Astrocyte (in vitro differentiated cells and primary cell): ENCODE measurements around the gene GOLPH3L. TPM values are rescaled to one million over a fixed set of nuclear protein-coding genes. Genes with fewer than 3 reads are reported as not detected.

Experiments
- DNase-seq: peaks from one replicate; pipeline ENCODE4 v3.0.0-alpha.2; 2010; ENCODE audit warnings: low read depth
- FAIRE-seq: peaks from 2 replicates; lab custom pipeline; 2011; peaks lifted over from hg19 to GRCh38; lab: Jason Lieb, UNC
- H2AFZ ChIP-seq: 2 replicates; pipeline ENCODE4 v1.6.0; 2012; ENCODE audit warnings: low read depth, low read length, inconsistent platforms
- H3K27ac ChIP-seq: 2 replicates; pipeline ENCODE4 v1.5.1; 2011; ENCODE audit warnings: low read depth, low read length, inconsistent platforms
- H3K27me3 ChIP-seq: 2 replicates; pipeline ENCODE4 v1.6.0; 2011; ENCODE audit warnings: low read length, inconsistent platforms; ENCODE audit not compliant: insufficient read depth
- H3K36me3 ChIP-seq: 2 replicates; pipeline ENCODE4 v1.5.1; 2011; ENCODE audit warnings: low read length, inconsistent platforms; ENCODE audit not compliant: insufficient read depth
- H3K4me1 ChIP-seq: 2 replicates; pipeline ENCODE4 v1.5.1; 2011; ENCODE audit warnings: low read length, inconsistent platforms; ENCODE audit not compliant: insufficient read depth
- H3K4me2 ChIP-seq: 2 replicates; pipeline ENCODE4 v1.6.0; 2012; ENCODE audit warnings: low read length, inconsistent platforms
- H3K4me3 ChIP-seq: 2 replicates; pipeline ENCODE4 v1.5.1; 2011; ENCODE audit warnings: low read depth, mild to moderate bottlenecking, low read length, inconsistent platforms; ENCODE audit not compliant: insufficient read depth
- H3K79me2 ChIP-seq: 2 replicates; pipeline ENCODE4 v1.6.0; 2012; ENCODE audit warnings: mild to moderate bottlenecking, low read length, inconsistent platforms; ENCODE audit not compliant: insufficient read depth
- H3K9ac ChIP-seq: 2 replicates; pipeline ENCODE4 v1.6.0; 2012; ENCODE audit warnings: mild to moderate bottlenecking, low read length, inconsistent platforms
- H3K9me3 ChIP-seq: 2 replicates; pipeline ENCODE4 v1.5.1; 2012; ENCODE audit warnings: low read depth, mild to moderate bottlenecking, low read length, inconsistent platforms; ENCODE audit not compliant: insufficient read depth
- H4K20me1 ChIP-seq: 2 replicates; pipeline ENCODE4 v1.6.0; 2012; ENCODE audit warnings: low read length, inconsistent platforms; ENCODE audit not compliant: insufficient read depth
- H3K27ac Mint-ChIP-seq: one replicate; pipeline ENCODE4 v1.8.0; 2021; ENCODE audit warnings: mild to moderate bottlenecking, mixed read lengths; ENCODE audit not compliant: unreplicated experiment
- H3K27me3 Mint-ChIP-seq: one replicate; pipeline ENCODE4 v1.8.0; 2021; ENCODE audit warnings: low read depth, mixed read lengths; ENCODE audit not compliant: unreplicated experiment
- H3K36me3 Mint-ChIP-seq: one replicate; pipeline ENCODE4 v1.8.0; 2021; ENCODE audit warnings: low read depth, mixed read lengths; ENCODE audit not compliant: unreplicated experiment
- H3K4me1 Mint-ChIP-seq: one replicate; pipeline ENCODE4 v1.8.0; 2021; ENCODE audit warnings: low read depth, mixed read lengths; ENCODE audit not compliant: unreplicated experiment
- H3K4me3 Mint-ChIP-seq: one replicate; pipeline ENCODE4 v1.8.0; 2021; ENCODE audit warnings: mild to moderate bottlenecking, moderate library complexity, mixed read lengths; ENCODE audit not compliant: unreplicated experiment
- H3K9me3 Mint-ChIP-seq: one replicate; pipeline ENCODE4 v1.8.0; 2021; ENCODE audit warnings: mild to moderate bottlenecking, mixed read lengths; ENCODE audit not compliant: unreplicated experiment
- EZH2 ChIP-seq: IDR thresholded peaks from 2 replicates; pipeline ENCODE4 v1.6.1; 2012; ENCODE audit warnings: mild to moderate bottlenecking, low read length, inconsistent platforms; ENCODE audit not compliant: insufficient read depth
- total RNA-seq: library from RNA; stranded (reverse); gene quantifications from 2 replicates; pipeline ENCODE4 v1.2.1, GENCODE V29; 2021
- TF ChIP-seq, protein P1 (sequence below): IDR thresholded peaks from 2 replicates; pipeline ENCODE4 v1.5.1; 2011; ENCODE audit warnings: low read depth, mild to moderate bottlenecking, inconsistent platforms, low read length, moderate library complexity; ENCODE audit not compliant: insufficient read depth

Gene GOLPH3L
- total RNA-seq, 1 donor from 2014 or later = 20.9 TPM

DNA sequence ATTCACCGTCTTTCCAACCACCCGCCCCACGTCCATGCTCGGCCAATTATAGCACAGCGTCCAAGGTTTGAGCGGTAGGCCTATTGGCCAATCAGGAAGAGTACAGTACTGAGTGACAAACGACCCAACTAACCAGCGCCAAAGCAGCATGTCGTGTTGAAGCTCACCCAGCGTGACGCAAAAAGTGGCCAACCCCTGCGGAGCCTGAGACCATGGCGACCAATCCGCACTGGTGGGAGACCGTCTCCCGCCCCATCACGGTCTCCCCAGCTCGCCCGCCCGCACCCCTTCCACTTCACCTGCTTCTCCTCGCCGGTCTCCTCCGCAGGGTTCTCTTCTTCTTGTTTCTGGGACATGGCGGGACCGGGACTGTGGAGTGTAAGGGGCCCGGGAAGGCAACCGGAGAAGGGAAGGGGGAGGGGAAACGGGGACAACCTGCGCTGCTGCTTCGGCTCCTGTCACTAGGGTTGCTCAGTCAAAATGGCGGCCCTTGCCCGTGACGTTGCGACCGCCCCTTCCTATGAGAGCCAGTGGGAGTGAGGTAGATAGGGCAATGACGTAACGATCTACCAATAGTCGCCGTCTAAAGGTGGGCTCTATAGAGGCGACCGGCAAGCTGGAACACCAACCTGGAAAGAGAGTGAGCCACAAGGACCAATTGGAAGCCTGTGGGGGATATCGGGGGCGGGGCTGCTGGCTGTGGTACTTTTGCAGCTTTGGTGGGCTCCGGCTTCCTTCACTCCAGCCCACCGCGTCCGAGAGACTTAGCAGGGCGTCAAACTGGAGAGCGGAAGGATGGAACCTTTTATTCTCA is 67.6 kb downstream of the GOLPH3L start, which contains the start of gene ENSA:
ENSA (minus strand) TSS at position 498 of the 814 bp plus-strand sequence; CDS start at position 356, 142 bp downstream.
- Histone ChIP-seq H3K9ac (peak within 1 kb of the TSS; percentile 93), H3K79me2 (peaks cover 30% of the 10 kb centered on the region), H3K4me3 (peak within 1 kb of the TSS; percentile 79), H3K27ac (peak within 1 kb of the TSS; percentile 92), H3K36me3 (peaks cover 15% of the 10 kb centered on the region), H4K20me1 (peaks cover 21% of the 10 kb centered on the region), H2AFZ (peak within 1 kb of the TSS; percentile 68), H3K27me3 (no peaks in the 10 kb centered on the region), H3K4me2 (peak within 1 kb of the TSS; percentile 85), H3K9me3 (no peaks in the 10 kb centered on the region), H3K4me1 (peaks cover 14% of the 10 kb centered on the region)
- Mint-ChIP-seq H3K27ac (no peak within 1 kb of the TSS), H3K4me3 (no peak within 1 kb of the TSS), H3K36me3 (peaks cover 14% of the 10 kb centered on the region), H3K4me1 (peaks cover 16% of the 10 kb centered on the region), H3K9me3 (no peaks in the 10 kb centered on the region), H3K27me3 (no peaks in the 10 kb centered on the region)
- DNase-seq (peak; percentile 100), FAIRE-seq (peak; percentile 47)
- TF ChIP-seq, protein P1, sequence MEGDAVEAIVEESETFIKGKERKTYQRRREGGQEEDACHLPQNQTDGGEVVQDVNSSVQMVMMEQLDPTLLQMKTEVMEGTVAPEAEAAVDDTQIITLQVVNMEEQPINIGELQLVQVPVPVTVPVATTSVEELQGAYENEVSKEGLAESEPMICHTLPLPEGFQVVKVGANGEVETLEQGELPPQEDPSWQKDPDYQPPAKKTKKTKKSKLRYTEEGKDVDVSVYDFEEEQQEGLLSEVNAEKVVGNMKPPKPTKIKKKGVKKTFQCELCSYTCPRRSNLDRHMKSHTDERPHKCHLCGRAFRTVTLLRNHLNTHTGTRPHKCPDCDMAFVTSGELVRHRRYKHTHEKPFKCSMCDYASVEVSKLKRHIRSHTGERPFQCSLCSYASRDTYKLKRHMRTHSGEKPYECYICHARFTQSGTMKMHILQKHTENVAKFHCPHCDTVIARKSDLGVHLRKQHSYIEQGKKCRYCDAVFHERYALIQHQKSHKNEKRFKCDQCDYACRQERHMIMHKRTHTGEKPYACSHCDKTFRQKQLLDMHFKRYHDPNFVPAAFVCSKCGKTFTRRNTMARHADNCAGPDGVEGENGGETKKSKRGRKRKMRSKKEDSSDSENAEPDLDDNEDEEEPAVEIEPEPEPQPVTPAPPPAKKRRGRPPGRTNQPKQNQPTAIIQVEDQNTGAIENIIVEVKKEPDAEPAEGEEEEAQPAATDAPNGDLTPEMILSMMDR = no peak
- no peak for TF ChIP-seq EZH2

DNA sequence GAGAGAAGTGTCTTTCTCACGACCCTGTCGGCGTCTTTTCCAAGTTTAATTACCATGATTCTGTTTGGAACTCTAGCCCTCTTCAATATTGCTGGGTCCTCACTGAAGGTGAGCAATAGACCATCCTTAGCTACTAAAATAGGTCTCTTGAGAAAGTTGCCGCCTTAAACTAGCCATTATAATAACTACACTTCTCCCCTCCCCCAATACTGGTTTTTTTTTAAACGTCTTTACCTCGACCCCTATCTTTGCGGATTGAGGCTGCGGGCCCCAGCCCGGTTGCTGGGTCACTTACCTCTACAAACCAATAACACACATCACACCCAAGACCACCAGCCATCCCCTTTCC is 68.2 kb downstream of the GOLPH3L start:
- H3K9ac ChIP-seq = peak overlapping the region; percentile 93
- H4K20me1 ChIP-seq = peaks cover 21% of the 10 kb centered on the region
- peaks cover 14% of the 10 kb centered on the region for H3K36me3 Mint-ChIP-seq
- DNase-seq (no peak), FAIRE-seq (no peak)
- H3K27me3 ChIP-seq = no peaks in the 10 kb centered on the region
- H2AFZ ChIP-seq = peak overlapping the region; percentile 25
- H3K9me3 Mint-ChIP-seq = no peaks in the 10 kb centered on the region
- H3K36me3 ChIP-seq = peaks cover 17% of the 10 kb centered on the region
- H3K4me3 ChIP-seq = peak overlapping the region; percentile 79
- peaks cover 20% of the 10 kb centered on the region for H3K4me1 Mint-ChIP-seq
- no peaks in the 10 kb centered on the region for H3K9me3 ChIP-seq
- H3K4me1 ChIP-seq = peaks cover 14% of the 10 kb centered on the region
- TF ChIP-seq, protein P1 = no peak
- no peak for TF ChIP-seq EZH2
- no peak overlapping the region for H3K27ac Mint-ChIP-seq
- H3K27me3 Mint-ChIP-seq = no peaks in the 10 kb centered on the region
- no peak overlapping the region for H3K4me3 Mint-ChIP-seq
- peak overlapping the region; percentile 85 for H3K4me2 ChIP-seq
- peak overlapping the region; percentile 92 for H3K27ac ChIP-seq
- peaks cover 32% of the 10 kb centered on the region for H3K79me2 ChIP-seq
